Measurements from ENCODE around the gene ACCS.

ACCS gene

GRCh38 chr11:44080951-44081350 is 14.9 kb downstream of the ACCS start:
- H3K4me3 ChIP-seq (ENCODE audit: control insufficient read depth, low read depth, low read length) = no peak overlapping the region
- no peak for DNase-seq (ENCODE audit: low read depth)
- no peak for TF ChIP-seq CTCF (IDR thresholded peaks at IDR 0.05; ENCODE audit: control insufficient read depth, insufficient read depth, low read depth, low read length, missing control alignments)

GRCh38 chr11:44082645-44083044 is 16.6 kb downstream of the ACCS start:
- no peak for TF ChIP-seq CTCF (IDR thresholded peaks at IDR 0.05; ENCODE audit: control insufficient read depth, insufficient read depth, low read depth, low read length, missing control alignments)

GRCh38 chr11:44083433-44083832 is 17.4 kb downstream of the ACCS start:
- H3K4me3 ChIP-seq (ENCODE audit: control insufficient read depth, low read depth, low read length) = no peak overlapping the region
- TF ChIP-seq CTCF (IDR thresholded peaks at IDR 0.05; ENCODE audit: control insufficient read depth, insufficient read depth, low read depth, low read length, missing control alignments) = no peak
- no peak for DNase-seq (ENCODE audit: low read depth)

More at GRCh38 chr11:44082645-44083044, 16.6 kb downstream of the ACCS start:
- DNase-seq (ENCODE audit: low read depth) = no peak
- H3K4me3 ChIP-seq (ENCODE audit: control insufficient read depth, low read depth, low read length) = no peak overlapping the region

- no peak overlapping the region for H3K4me3 ChIP-seq (ENCODE audit: control insufficient read depth, low read depth, low read length)
- no peak for TF ChIP-seq CTCF (IDR thresholded peaks at IDR 0.05; ENCODE audit: control insufficient read depth, insufficient read depth, low read depth, low read length, missing control alignments)
- no peak for DNase-seq (ENCODE audit: low read depth)
Measured at GRCh38 chr11:44083906-44084305, 17.8 kb downstream of the ACCS start.

GRCh38 chr11:44085330-44085729 is 19.3 kb downstream of the ACCS start:
- no peak for DNase-seq (ENCODE audit: low read depth)
- no peak overlapping the region for H3K4me3 ChIP-seq (ENCODE audit: control insufficient read depth, low read depth, low read length)
- no peak for TF ChIP-seq CTCF (IDR thresholded peaks at IDR 0.05; ENCODE audit: control insufficient read depth, insufficient read depth, low read depth, low read length, missing control alignments)

GRCh38 chr11:44088377-44088776 is 22.3 kb downstream of the ACCS start:
- TF ChIP-seq CTCF (IDR thresholded peaks at IDR 0.05; ENCODE audit: control insufficient read depth, insufficient read depth, low read depth, low read length, missing control alignments) = no peak
- DNase-seq (ENCODE audit: low read depth) = no peak
- no peak overlapping the region for H3K4me3 ChIP-seq (ENCODE audit: control insufficient read depth, low read depth, low read length)

GRCh38 chr11:44088871-44089270 is 22.8 kb downstream of the ACCS start:
- no peak overlapping the region for H3K4me3 ChIP-seq (ENCODE audit: control insufficient read depth, low read depth, low read length)
- no peak for DNase-seq (ENCODE audit: low read depth)
- TF ChIP-seq CTCF (IDR thresholded peaks at IDR 0.05; ENCODE audit: control insufficient read depth, insufficient read depth, low read depth, low read length, missing control alignments) = no peak
